ENCODE data around the gene MVK. TPM values are rescaled to one million over a fixed set of nuclear protein-coding genes. Genes with fewer than 3 reads are reported as not detected.
A peak's percentile ranks its signal among the peaks of the same experiment; 100 is the strongest.

Gene MVK
- total RNA-seq, 1 donor from 2014 or later, result 12.4 TPM

DNA sequence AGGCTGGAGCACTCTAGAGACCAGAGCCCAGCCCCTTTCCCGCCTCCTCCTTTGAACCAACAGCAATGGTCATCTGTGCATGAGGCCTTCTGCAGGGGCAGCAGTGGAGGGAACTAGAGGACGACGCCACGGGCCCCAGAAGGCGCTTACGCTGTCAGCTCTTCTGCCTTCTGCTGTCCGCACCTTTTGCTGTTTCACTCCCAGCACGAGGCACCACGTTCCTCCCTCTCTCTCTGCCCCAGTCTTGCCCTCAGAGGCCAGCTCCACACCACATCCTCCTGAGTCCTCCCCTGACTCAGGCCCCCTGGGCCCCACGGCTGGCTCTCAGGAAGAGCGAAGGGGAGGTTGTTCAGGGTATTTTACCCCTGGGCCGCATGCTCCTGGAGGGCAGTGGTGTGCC lies 15.8 kb upstream of the MVK start:
- Histone ChIP-seq H3K36me3 (ENCODE audit: insufficient read depth, low read length) (no peaks in the 10 kb centered on the region), H3K4me3 (ENCODE audit: insufficient read depth, low read depth, low read length) (no peak overlapping the region), H3K27me3 (ENCODE audit: insufficient read depth, low read length) (peaks cover 8% of the 10 kb centered on the region), H4K20me1 (ENCODE audit: insufficient read depth, low read length) (no peaks in the 10 kb centered on the region), H3K9me3 (ENCODE audit: insufficient read depth, low read depth, low read length) (no peaks in the 10 kb centered on the region), H3K9ac (ENCODE audit: low read length) (no peak overlapping the region), H3K4me1 (ENCODE audit: insufficient read depth, low read length) (peaks cover 14% of the 10 kb centered on the region), H3K27ac (ENCODE audit: low read depth, low read length) (no peak overlapping the region), H3K4me2 (ENCODE audit: low read length) (peak overlapping the region; percentile 19), H3K79me2 (ENCODE audit: insufficient read depth, low read length) (no peaks in the 10 kb centered on the region), H2AFZ (ENCODE audit: low read depth, low read length) (no peak overlapping the region)
- H3K27ac Mint-ChIP-seq (ENCODE audit: unreplicated experiment), result no peak overlapping the region
- H3K9me3 Mint-ChIP-seq (ENCODE audit: unreplicated experiment), result peaks cover 5% of the 10 kb centered on the region
- H3K4me3 Mint-ChIP-seq (ENCODE audit: unreplicated experiment), result no peak overlapping the region
- peaks cover 1% of the 10 kb centered on the region for H3K36me3 Mint-ChIP-seq (ENCODE audit: low read depth, unreplicated experiment)
- TF ChIP-seq CTCF (IDR thresholded peaks at IDR 0.05; ENCODE audit: insufficient read depth, low read depth, low read length) (no peak), EZH2 (IDR thresholded peaks at IDR 0.05; ENCODE audit: insufficient read depth, low read length) (no peak)
- peaks cover 23% of the 10 kb centered on the region for H3K27me3 Mint-ChIP-seq (ENCODE audit: low read depth, unreplicated experiment)
- FAIRE-seq (no peak), DNase-seq (ENCODE audit: low read depth) (no peak)
- H3K4me1 Mint-ChIP-seq (ENCODE audit: low read depth, unreplicated experiment), result no peaks in the 10 kb centered on the region

- H3K4me2 ChIP-seq (ENCODE audit: low read length), result no peak overlapping the region
- no peak overlapping the region for H3K4me3 ChIP-seq (ENCODE audit: insufficient read depth, low read depth, low read length)
- no peaks in the 10 kb centered on the region for H3K36me3 ChIP-seq (ENCODE audit: insufficient read depth, low read length)
- no peaks in the 10 kb centered on the region for H4K20me1 ChIP-seq (ENCODE audit: insufficient read depth, low read length)
- no peak overlapping the region for H3K27ac ChIP-seq (ENCODE audit: low read depth, low read length)
- Mint-ChIP-seq H3K4me1 (ENCODE audit: low read depth, unreplicated experiment) (no peaks in the 10 kb centered on the region), H3K4me3 (ENCODE audit: unreplicated experiment) (no peak overlapping the region), H3K36me3 (ENCODE audit: low read depth, unreplicated experiment) (peaks cover 1% of the 10 kb centered on the region), H3K9me3 (ENCODE audit: unreplicated experiment) (peaks cover 5% of the 10 kb centered on the region), H3K27me3 (ENCODE audit: low read depth, unreplicated experiment) (peaks cover 16% of the 10 kb centered on the region), H3K27ac (ENCODE audit: unreplicated experiment) (no peak overlapping the region)
- no peak overlapping the region for H2AFZ ChIP-seq (ENCODE audit: low read depth, low read length)
- no peak for TF ChIP-seq CTCF (IDR thresholded peaks at IDR 0.05; ENCODE audit: insufficient read depth, low read depth, low read length)
- TF ChIP-seq EZH2 (IDR thresholded peaks at IDR 0.05; ENCODE audit: insufficient read depth, low read length), result no peak
- FAIRE-seq (no peak), DNase-seq (ENCODE audit: low read depth) (no peak)
- H3K27me3 ChIP-seq (ENCODE audit: insufficient read depth, low read length), result peaks cover 8% of the 10 kb centered on the region
- no peaks in the 10 kb centered on the region for H3K9me3 ChIP-seq (ENCODE audit: insufficient read depth, low read depth, low read length)
- H3K79me2 ChIP-seq (ENCODE audit: insufficient read depth, low read length), result no peaks in the 10 kb centered on the region
- peaks cover 13% of the 10 kb centered on the region for H3K4me1 ChIP-seq (ENCODE audit: insufficient read depth, low read length)
- H3K9ac ChIP-seq (ENCODE audit: low read length), result no peak overlapping the region
Observed at GRCh38 chr12:109558374-109559199, 15.0 kb upstream of the MVK start.

GRCh38 chr12:109559200-109559505 lies 14.4 kb upstream of the MVK start:
- H3K4me3 Mint-ChIP-seq (ENCODE audit: unreplicated experiment), result no peak overlapping the region
- Histone ChIP-seq H3K27me3 (ENCODE audit: insufficient read depth, low read length) (peaks cover 7% of the 10 kb centered on the region), H3K4me1 (ENCODE audit: insufficient read depth, low read length) (peaks cover 9% of the 10 kb centered on the region), H3K4me3 (ENCODE audit: insufficient read depth, low read depth, low read length) (no peak overlapping the region), H2AFZ (ENCODE audit: low read depth, low read length) (no peak overlapping the region), H3K9me3 (ENCODE audit: insufficient read depth, low read depth, low read length) (no peaks in the 10 kb centered on the region), H3K36me3 (ENCODE audit: insufficient read depth, low read length) (no peaks in the 10 kb centered on the region), H3K4me2 (ENCODE audit: low read length) (no peak overlapping the region), H3K79me2 (ENCODE audit: insufficient read depth, low read length) (no peaks in the 10 kb centered on the region), H3K27ac (ENCODE audit: low read depth, low read length) (no peak overlapping the region), H3K9ac (ENCODE audit: low read length) (no peak overlapping the region), H4K20me1 (ENCODE audit: insufficient read depth, low read length) (no peaks in the 10 kb centered on the region)
- TF ChIP-seq EZH2 (IDR thresholded peaks at IDR 0.05; ENCODE audit: insufficient read depth, low read length), result no peak
- no peak for TF ChIP-seq CTCF (IDR thresholded peaks at IDR 0.05; ENCODE audit: insufficient read depth, low read depth, low read length)
- H3K9me3 Mint-ChIP-seq (ENCODE audit: unreplicated experiment), result peaks cover 5% of the 10 kb centered on the region
- peaks cover 1% of the 10 kb centered on the region for H3K36me3 Mint-ChIP-seq (ENCODE audit: low read depth, unreplicated experiment)
- H3K27ac Mint-ChIP-seq (ENCODE audit: unreplicated experiment), result no peak overlapping the region
- DNase-seq (ENCODE audit: low read depth), result no peak
- H3K4me1 Mint-ChIP-seq (ENCODE audit: low read depth, unreplicated experiment), result no peaks in the 10 kb centered on the region
- no peak for FAIRE-seq
- H3K27me3 Mint-ChIP-seq (ENCODE audit: low read depth, unreplicated experiment), result peaks cover 11% of the 10 kb centered on the region

All from astrocyte (in vitro differentiated cells and primary cell).